Stimulated activated CD4-positive, alpha-beta T cell treated with anti-CD3 and anti-CD28 coated beads, Interleukin-12 subunit alpha, Interleukin-12 subunit beta, amount 100 ng/mL, for 24 hours (primary cell): ENCODE data around the gene MUL1.
"Not testable (repeated sequence)": the region's sequence is repeated elsewhere in the genome, so short reads cannot be mapped to it uniquely, and the experiment has no call there.

Experiments
- DNase-seq, 2 experiments: peaks; one replicate each; pipeline ENCODE4 v3.0.0-alpha.2; 2020; ENCODE audit warnings: low read depth in 2 of 2

Gene MUL1, protein sequence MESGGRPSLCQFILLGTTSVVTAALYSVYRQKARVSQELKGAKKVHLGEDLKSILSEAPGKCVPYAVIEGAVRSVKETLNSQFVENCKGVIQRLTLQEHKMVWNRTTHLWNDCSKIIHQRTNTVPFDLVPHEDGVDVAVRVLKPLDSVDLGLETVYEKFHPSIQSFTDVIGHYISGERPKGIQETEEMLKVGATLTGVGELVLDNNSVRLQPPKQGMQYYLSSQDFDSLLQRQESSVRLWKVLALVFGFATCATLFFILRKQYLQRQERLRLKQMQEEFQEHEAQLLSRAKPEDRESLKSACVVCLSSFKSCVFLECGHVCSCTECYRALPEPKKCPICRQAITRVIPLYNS

GRCh38 chr1:20507564-20508410 is at the start of gene MUL1:
Gene MUL1, minus strand, starts transcription at chr1:20508151. Its CDS starts 127 bp downstream, at chr1:20508024.
- peak; percentile 91 to 96 for DNase-seq

DNA sequence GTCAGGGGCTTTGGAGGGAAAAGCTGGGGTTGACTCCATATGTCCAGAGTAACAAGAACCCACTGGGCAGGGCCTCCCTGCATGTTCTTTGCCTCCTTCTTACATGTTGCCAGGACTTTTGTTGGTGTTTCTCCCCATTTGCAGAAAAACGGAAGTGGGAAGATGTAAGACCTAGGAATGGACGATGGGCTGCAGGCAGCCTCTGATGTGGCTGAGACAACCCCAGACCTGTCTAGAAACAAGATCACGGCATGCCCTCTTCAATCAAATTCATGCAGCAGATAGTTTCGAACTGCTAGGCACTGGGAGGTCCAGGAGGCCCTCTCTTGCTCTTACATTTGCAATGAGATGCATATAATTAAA is 47.8 kb upstream of the MUL1 start:
- DNase-seq, result no peak

DNA sequence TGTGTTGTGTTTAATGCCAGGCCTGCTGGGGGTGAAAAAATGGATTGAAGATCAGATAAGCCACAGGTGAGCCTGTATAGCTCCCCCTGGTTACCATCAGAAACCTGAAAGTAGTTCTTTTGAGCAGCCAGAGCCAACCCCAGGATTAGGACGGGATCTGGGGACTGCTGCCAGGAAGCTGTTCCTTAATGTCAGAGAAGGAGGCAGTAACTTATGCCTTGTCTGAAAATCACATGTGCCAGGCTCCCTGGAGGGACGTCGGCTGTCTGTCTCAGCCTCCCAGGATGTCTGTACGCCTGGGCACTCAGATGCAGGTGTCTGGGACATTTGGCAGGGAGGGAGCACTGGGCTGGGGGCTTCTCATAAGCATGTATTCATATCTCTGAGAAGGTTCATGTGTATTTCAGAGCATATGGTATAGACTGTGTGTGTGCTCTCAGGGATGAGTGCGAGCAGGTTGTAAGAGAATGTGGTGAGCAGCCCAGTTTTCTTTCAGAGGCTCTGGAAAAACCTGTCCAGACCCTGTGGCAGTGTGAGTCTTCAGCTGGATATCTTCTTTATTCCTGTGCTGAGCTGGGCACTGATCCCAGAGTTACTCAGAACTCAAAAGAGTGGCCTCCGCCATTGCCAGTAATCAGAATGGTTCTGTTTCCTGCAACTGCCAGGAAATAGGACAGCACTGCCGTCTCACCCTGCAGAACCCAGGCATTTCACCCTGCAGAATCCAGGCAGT is 47.2 kb upstream of the MUL1 start:
- DNase-seq, result no peak

DNA sequence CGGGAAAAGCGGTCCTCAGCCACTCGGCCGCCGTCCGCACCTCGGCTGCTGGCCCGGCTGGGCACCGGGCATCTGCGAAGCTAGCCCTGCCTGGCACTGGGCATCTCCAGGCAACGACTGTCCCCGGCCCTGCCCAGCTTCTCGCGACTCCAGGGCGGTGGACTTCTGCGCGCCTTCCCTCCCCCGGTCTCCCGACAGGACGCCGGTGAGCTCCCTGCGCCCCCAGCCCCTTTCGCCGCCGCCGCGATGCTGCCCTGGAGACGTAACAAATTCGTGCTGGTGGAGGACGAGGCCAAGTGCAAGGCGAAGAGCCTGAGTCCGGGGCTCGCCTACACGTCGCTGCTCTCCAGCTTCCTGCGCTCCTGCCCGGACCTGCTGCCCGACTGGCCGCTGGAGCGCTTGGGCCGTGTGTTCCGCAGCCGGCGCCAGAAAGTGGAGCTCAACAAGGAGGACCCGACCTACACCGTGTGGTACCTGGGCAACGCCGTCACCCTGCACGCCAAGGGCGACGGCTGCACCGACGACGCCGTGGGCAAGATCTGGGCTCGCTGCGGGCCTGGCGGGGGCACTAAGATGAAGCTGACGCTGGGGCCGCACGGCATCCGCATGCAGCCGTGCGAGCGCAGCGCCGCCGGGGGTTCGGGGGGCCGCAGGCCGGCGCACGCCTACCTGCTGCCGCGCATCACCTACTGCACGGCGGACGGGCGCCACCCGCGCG is 44.9 kb upstream of the MUL1 start:
- no peak for DNase-seq

DNA sequence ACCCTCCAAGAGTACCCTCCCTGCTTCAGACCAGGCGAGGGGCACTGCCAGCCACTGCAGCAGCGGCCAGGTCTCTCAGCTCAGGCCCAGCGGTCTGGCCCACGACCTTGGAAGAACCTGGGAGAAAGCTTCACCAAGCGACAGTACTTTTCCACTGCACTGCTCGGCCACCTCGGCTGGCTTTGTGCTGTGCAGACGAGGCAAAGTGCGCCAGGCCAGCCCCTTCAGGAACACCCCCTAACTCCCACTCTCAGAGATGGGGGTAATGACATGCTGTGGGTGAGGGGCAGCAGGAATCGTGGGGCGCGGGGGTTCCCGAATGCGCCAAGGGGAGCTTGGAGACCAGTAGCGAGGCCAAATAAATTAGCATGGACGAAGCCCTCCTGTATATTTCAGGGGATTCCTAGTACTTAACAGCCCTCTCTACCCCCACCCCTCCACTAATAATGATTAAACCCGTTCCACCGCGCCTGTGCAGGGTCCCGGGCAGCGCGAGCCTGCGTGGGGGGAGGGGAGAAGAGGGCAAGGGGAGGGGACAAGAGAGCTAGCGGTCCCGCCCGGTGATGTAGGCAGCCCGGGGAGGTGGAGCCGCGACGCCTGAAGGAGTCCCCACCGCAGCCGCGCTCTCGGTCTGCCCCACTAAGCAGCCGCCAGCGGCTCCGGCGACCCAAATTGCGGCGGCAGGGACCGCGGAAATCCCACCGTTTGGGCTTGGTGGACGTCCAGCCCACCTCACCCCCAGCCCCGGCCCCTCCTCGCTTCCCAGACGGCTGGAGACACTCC is 44.2 kb upstream of the MUL1 start, which contains the start of gene FAM43B:
TSS of gene FAM43B (plus strand) at position 629 of the 783 bp plus-strand sequence. CDS start 401 bp downstream, outside the sequence.
- DNase-seq, result no peak

DNA sequence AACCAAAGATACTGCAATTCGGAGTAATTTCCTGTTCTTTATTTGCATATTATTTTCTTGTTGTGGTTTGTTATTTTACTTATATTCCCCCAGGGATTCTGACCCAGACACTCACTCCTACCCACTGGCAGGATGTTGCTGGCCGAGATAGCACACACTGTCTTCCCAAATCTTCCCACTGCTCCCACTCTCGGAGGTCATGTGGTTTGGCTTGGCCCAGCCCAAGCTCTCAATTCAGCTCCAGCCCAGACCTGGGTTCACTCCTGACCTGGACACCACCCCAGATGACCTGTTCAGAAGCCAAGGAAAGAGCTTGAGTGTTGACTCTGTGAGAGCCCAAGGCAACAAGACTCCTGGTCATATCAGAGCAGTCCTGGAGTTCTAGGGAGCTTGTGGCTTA is 43.2 kb upstream of the MUL1 start:
- no peak for DNase-seq

GRCh38 chr1:20546637-20547036 is 38.7 kb upstream of the MUL1 start:
- no peak for DNase-seq

DNA sequence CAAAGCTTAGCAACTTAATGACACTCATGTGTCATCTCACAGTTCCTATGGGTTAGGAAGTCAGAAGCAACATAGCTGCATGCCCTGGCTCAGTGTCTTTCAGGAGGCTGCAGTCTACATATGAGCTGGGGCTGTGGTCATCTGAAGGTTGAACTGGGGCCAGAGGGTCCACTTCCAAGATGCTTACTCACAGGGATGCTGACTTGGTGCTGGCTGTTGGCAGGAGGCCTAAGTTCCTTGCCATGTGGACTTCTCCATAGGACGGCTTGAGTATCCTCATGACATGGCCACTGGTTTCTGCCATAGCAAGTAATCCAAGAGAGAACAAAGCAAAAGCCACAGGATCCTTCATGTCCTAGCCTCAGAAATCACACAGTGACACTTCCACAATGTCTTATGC is 32.3 kb upstream of the MUL1 start:
- no peak for DNase-seq

DNA sequence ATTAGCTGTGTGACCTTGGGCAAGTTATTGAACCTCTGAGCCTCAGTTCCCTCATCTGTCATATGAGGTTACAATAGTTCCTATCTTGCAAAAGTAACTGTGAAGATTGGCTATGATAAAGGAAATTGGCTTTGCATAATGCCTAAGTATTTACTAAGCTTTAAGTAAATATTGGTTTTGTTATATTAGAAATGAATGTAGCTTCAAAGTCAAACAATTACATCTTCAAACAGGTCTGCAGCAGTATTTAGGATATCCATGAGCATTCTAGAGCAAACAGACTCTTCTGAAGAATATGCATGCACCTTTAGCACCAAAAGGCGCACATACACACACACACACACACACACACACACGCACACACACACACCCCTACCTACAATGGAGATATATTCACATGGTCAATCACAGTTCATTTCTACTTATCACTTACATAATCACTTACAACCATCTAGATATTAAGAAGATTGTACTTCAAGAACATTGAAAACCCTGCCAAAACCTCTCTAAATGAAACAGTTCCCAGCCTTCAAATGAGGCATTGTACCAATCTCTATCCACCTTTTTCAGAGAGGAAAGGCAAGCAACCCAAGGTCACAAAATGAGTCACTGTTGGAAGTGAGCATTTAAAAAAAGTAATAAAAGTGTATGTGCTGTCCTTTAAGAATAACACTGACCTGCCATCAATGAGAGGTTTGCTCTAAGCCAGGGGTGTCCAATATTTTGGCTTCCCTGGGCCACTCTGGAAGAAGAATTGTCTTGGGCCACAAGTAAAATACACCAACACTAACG is 31.0 kb upstream of the MUL1 start:
- DNase-seq, result no peak

DNA sequence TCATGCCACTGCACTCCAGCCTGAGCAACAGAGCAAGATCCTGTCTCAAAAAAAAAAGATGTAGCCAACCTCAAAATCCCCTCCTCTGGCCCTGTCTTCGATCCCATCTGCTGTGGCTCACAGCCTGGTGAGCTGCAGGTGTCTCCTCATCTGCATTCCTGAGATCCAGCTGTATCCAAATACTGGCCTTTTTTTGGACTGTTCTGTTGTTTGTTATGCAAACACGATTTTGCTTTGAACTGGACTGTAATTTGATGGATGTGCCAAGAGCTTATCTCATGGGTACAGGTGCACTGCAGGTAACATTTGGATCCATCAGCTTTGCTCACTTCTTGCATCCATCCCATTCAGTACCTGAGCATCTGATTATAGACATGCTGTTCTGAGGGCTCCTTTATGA is 30.3 kb upstream of the MUL1 start:
- DNase-seq, result no peak

DNA sequence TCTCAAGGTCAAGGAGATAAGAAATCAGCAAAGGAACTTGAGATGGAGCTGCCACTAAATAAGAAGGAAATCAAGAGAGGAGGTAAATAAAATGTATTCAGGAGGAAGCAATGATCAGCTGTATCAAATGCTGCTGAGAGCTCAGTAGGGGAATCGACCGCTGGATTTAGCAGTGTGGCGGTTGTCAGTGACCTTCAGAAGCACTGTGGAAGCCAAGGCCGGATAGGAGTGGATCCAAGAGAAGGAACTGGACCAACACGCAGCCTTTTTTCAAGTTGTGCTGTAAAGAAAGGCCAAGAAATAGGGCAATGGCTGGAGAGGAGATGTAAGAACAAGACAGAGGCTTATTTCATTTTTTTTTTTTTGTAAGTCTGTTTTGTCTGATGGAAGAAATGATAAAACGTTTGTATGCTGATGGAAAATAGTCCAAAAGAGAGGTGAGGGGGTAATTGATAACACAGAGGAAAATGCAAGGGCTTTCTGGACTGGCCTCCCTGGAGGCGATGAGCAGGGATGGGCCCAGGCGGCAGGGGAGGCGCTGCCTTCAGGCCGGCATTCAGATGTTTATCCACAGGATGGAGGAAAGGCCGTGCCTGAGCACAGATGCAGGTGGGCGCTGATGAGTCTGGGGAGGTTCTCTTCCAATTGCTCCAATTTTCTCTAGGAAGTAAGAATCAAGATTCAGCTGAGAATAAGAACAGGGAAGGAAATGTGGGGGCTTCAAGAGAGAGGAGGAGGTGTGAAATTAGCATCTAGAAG is 26.9 kb upstream of the MUL1 start:
- no peak for DNase-seq

GRCh38 chr1:20533635-20534034 is 25.7 kb upstream of the MUL1 start:
- DNase-seq, result no peak

GRCh38 chr1:20530901-20531300 is 22.9 kb upstream of the MUL1 start:
- DNase-seq, result no peak

DNA sequence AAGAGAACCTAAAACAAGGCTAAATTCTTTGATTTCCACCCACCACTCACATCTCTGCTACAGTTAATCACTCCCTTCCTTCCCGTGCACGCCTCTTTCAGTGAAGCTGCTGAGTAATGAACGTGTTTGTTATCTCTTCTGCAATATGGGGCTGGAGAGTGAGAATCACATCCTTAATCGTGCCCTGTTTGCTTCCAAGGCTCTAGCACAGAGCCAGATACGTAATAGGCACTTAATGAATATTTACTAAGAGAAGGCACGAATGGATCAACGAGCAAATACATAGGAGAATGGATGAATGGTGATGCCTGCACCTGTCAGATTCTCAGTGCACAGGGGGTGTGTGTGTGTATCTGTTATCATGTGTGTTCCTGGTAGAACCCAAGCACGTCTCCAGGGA is 22.4 kb upstream of the MUL1 start:
- no peak for DNase-seq

DNA sequence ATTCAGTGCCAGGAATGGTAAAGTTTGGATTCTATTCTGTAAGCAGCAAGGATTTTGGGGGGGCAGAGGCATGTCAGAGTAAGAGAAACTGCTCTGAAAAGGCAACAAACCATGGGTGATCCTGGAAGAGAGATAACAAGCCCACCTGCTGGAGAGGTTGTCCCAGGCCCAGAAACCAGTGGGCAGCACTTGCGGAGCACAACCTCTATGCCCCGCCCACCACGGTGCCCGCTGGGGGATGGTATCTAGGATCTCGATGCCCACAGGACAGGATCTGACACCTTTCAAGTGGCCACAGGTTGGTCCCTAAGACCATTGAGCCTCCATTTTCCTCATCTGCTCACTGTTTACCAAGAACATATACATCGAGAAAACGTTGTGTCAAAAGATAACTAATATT is 20.3 kb upstream of the MUL1 start:
- no peak for DNase-seq

DNA sequence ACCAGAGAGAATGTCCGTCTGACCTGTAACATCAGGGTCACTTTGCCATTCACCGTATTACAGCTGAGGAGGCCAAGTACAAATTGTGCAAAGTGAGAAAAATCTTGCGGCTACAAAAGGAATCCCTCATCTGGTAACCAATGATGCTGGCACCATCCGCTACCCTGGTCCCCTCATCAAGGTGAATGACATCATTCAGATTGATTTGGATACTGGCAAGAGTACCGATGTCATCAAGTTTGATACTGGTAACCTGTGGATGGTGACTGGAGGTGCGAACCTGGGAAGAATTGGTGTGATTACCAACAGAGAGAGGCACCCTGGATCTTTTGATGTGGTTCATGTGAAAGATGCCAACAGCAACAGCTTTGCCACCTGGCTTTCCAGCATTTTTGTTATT is 18.3 kb upstream of the MUL1 start:
- no peak for DNase-seq

GRCh38 chr1:20521960-20522861 is 14.3 kb upstream of the MUL1 start:
- DNase-seq, result peak; percentile 31 to 74

DNA sequence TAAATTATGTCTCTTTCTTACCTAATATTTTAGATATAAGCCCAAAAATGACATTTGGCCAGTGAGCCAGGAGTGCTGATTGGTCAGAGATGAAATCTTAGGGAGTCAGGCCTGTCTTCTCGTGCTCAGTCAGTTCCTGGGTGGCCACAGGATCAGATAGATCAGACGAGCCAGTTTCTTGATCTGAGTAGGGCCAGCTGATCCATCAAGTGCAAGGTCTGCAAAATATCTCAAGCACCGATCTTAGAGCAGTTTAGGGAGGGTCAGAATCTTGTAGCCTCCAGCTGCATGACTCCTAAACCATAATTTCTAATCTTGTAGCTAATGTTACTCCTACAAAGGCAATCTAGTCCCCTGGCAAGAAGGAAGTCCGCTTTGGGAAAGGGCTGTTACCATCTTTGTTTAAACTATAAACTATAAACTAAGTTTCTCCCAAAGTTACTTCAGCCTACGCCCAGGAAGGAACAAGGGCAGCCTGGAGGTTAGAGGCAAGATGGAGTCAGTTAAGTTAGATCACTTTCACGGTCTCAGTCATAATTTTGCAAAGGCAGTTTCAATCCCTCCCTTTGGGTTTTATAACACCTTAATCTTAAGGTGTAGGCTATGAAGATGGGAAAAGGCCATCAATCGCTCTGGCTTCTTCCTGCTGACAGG is 11.8 kb upstream of the MUL1 start:
- DNase-seq, result not testable (repeated sequence)
